Endothelial cell of umbilical vein (primary cell): ENCODE data around the gene BPGM.

Source experiments
- EZH2 ChIP-seq: IDR thresholded peaks from 2 replicates; pipeline ENCODE4 v1.6.1; 2012; ENCODE audit warnings: borderline replicate concordance, low read depth, mild to moderate bottlenecking, moderate library complexity, low read length, inconsistent platforms; ENCODE audit not compliant: severe bottlenecking
- GATA2 ChIP-seq: IDR thresholded peaks from 2 replicates; pipeline ENCODE4 v1.7.0; 2011; ENCODE audit warnings: low read depth, mild to moderate bottlenecking, moderate library complexity, mixed read lengths, low read length; ENCODE audit not compliant: insufficient read length, insufficient read depth
- POLR2A ChIP-seq: IDR thresholded peaks from 2 replicates; pipeline ENCODE4 v1.6.1; 2012; ENCODE audit warnings: low read depth, mild to moderate bottlenecking, control low read depth, low read length
- TF ChIP-seq, protein P1 (sequence below), 2 donors: IDR thresholded peaks; 1 replicate in 1 of 2; 2 replicates in 1 of 2; pipeline ENCODE4 v1.5.1; 2011; ENCODE audit warnings: low read length in 2 of 2, mild to moderate bottlenecking in 2 of 2, moderate library complexity in 2 of 2, control low read depth in 1 of 2, inconsistent platforms in 1 of 2, low read depth in 1 of 2; ENCODE audit not compliant: insufficient read depth in 1 of 2; ENCODE audit errors: extremely low read depth in 1 of 2

DNA sequence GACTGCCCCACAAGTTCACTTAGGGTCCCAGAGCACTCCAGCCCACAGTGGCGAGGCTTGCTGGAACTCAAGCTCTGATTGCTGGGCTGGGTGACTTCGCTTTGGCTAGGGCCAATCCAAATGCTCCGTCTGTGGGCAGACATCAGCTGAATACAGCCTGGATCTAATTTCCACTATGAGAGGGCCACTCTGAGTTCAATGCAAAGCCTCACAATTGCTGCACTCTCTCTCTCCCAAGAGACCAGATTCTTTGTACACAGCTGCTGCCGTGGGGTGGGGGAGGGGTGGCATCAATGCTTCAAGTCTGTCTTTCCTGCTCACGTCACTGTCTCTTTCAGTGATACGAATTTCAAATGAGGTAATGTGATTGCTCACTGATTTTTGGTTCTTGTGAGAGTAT, 47.3 kb upstream of the BPGM start:
- no peak for TF ChIP-seq EZH2
- TF ChIP-seq, protein P1, sequence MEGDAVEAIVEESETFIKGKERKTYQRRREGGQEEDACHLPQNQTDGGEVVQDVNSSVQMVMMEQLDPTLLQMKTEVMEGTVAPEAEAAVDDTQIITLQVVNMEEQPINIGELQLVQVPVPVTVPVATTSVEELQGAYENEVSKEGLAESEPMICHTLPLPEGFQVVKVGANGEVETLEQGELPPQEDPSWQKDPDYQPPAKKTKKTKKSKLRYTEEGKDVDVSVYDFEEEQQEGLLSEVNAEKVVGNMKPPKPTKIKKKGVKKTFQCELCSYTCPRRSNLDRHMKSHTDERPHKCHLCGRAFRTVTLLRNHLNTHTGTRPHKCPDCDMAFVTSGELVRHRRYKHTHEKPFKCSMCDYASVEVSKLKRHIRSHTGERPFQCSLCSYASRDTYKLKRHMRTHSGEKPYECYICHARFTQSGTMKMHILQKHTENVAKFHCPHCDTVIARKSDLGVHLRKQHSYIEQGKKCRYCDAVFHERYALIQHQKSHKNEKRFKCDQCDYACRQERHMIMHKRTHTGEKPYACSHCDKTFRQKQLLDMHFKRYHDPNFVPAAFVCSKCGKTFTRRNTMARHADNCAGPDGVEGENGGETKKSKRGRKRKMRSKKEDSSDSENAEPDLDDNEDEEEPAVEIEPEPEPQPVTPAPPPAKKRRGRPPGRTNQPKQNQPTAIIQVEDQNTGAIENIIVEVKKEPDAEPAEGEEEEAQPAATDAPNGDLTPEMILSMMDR (IDR thresholded peaks at IDR 0.05; ENCODE audit: extremely low read depth in 1 of 2, insufficient read depth in 1 of 2, low read depth in 1 of 2, low read length in 2 of 2): no peak
- no peak for TF ChIP-seq POLR2A
- no peak for TF ChIP-seq GATA2
